WTC11 (cell line): ENCODE results near the gene CTAG1A. TPM values are rescaled to one million over a fixed set of nuclear protein-coding genes. Genes with fewer than 3 reads are reported as not detected.

ENCODE experiments used
- ATAC-seq: fragments of 200-7000 bp; cut with Tn5 transposase; 2 replicates; pipeline ENCODE4 v1.10.0; 2021; ENCODE audit warnings: mild to moderate bottlenecking, moderate library complexity
- CTCF ChIA-PET: fragments of 300-600 bp; sonication (Branson Sonifier 250); formaldehyde crosslinking; loops from one replicate; lab custom pipeline; 2021; ENCODE audit warnings: antibody characterized with exemption; lab: Charles Lee
- POLR2A ChIA-PET: fragments of 350-600 bp; sonication (Branson Sonifier 250); formaldehyde crosslinking; loops from one replicate; lab custom pipeline; 2021; ENCODE audit warnings: antibody characterized with exemption; lab: Charles Lee
- DNase-seq: peaks from one replicate; pipeline ENCODE4 v3.0.0; 2021; ENCODE audit warnings: low spot score
- H3K27ac Mint-ChIP-seq: 2 replicates; pipeline ENCODE4 v1.8.0; 2021; ENCODE audit warnings: mixed read lengths
- H3K27me3 Mint-ChIP-seq: 2 replicates; pipeline ENCODE4 v1.8.0; 2021; ENCODE audit warnings: low read depth, mild to moderate bottlenecking, moderate library complexity, mixed read lengths
- H3K36me3 Mint-ChIP-seq: 2 replicates; pipeline ENCODE4 v1.8.0; 2021; ENCODE audit warnings: mixed read lengths
- H3K4me1 Mint-ChIP-seq: 2 replicates; pipeline ENCODE4 v1.8.0; 2022; ENCODE audit warnings: mixed read lengths
- H3K4me3 Mint-ChIP-seq: 2 replicates; pipeline ENCODE4 v1.8.0; 2021; ENCODE audit warnings: mild to moderate bottlenecking, moderate library complexity, mixed read lengths
- H3K9me3 Mint-ChIP-seq: 2 replicates; pipeline ENCODE4 v1.8.0; 2021; ENCODE audit warnings: mixed read lengths
- ARID4B ChIP-seq: sonication (generic); formaldehyde crosslinking; IDR thresholded peaks from 2 replicates; pipeline ENCODE4 v1.8.0; 2023; ENCODE audit warnings: missing genetic modification reagents, mild to moderate bottlenecking, borderline replicate concordance
- ATF3 ChIP-seq: sonication (generic); formaldehyde crosslinking; conservative IDR thresholded peaks from 2 replicates; pipeline ENCODE4 v1.8.1; 2022; ENCODE audit warnings: mild to moderate bottlenecking, missing genetic modification reagents
- ATF6 ChIP-seq: sonication (generic); formaldehyde crosslinking; IDR thresholded peaks from 2 replicates; pipeline ENCODE4 v1.8.1; 2023; ENCODE audit warnings: mild to moderate bottlenecking, missing genetic modification reagents
- EMX1 ChIP-seq: fragments of 250-450 bp; sonication (Bioruptor Pico); IDR thresholded peaks from 2 replicates; pipeline ENCODE4 v1.8.0; 2021; ENCODE audit warnings: mild to moderate bottlenecking
- FOXK1 ChIP-seq: sonication (generic); formaldehyde crosslinking; IDR thresholded peaks from 2 replicates; pipeline ENCODE4 v1.8.0; 2022; ENCODE audit warnings: mild to moderate bottlenecking, moderate library complexity, missing genetic modification reagents
- GTF2I ChIP-seq: fragments of 250-450 bp; sonication (Bioruptor Pico); conservative IDR thresholded peaks from 2 replicates; pipeline ENCODE4 v1.4.0; 2021; ENCODE audit warnings: mild to moderate bottlenecking
- HMGA2 ChIP-seq: fragments of 250-450 bp; sonication (Bioruptor Pico); IDR thresholded peaks from 2 replicates; pipeline ENCODE4 v1.4.0; 2021; ENCODE audit warnings: mild to moderate bottlenecking, moderate library complexity
- JAZF1 ChIP-seq: fragments of 250-450 bp; sonication (Bioruptor Pico); IDR thresholded peaks from 2 replicates; pipeline ENCODE4 v1.9.0; 2021; ENCODE audit warnings: moderate library complexity, mild to moderate bottlenecking, inconsistent platforms
- MLX ChIP-seq: sonication (generic); formaldehyde crosslinking; IDR thresholded peaks from 2 replicates; pipeline ENCODE4 v1.8.1; 2023; ENCODE audit warnings: mild to moderate bottlenecking, missing genetic modification reagents, moderate library complexity
- MXD4 ChIP-seq: fragments of 250-450 bp; sonication (Bioruptor Pico); IDR thresholded peaks from 2 replicates; pipeline ENCODE4 v1.8.0; 2021; ENCODE audit warnings: mild to moderate bottlenecking, moderate library complexity, borderline replicate concordance
- NFATC4 ChIP-seq: fragments of 250-450 bp; sonication (Bioruptor Pico); IDR thresholded peaks from 2 replicates; pipeline ENCODE4 v1.9.0; 2021; ENCODE audit warnings: mild to moderate bottlenecking
- NR3C1 ChIP-seq: sonication (generic); formaldehyde crosslinking; conservative IDR thresholded peaks from 2 replicates; pipeline ENCODE4 v1.8.1; 2023; ENCODE audit warnings: low read depth, mild to moderate bottlenecking, missing genetic modification reagents
- OVOL2 ChIP-seq: fragments of 250-450 bp; sonication (Bioruptor Pico); IDR thresholded peaks from 2 replicates; pipeline ENCODE4 v1.9.0; 2021; ENCODE audit warnings: mild to moderate bottlenecking, borderline replicate concordance
- RELA ChIP-seq: sonication (generic); formaldehyde crosslinking; IDR thresholded peaks from 2 replicates; pipeline ENCODE4 v1.8.1; 2022; ENCODE audit warnings: missing genetic modification reagents, mild to moderate bottlenecking, borderline replicate concordance
- SMAD3 ChIP-seq: sonication (generic); formaldehyde crosslinking; IDR thresholded peaks from 2 replicates; pipeline ENCODE4 v1.8.0; 2022; ENCODE audit warnings: missing genetic modification reagents, mild to moderate bottlenecking, borderline replicate concordance
- TCF7 ChIP-seq: sonication (generic); formaldehyde crosslinking; IDR thresholded peaks from 2 replicates; pipeline ENCODE4 v1.8.0; 2022; ENCODE audit warnings: mild to moderate bottlenecking, low read depth, missing genetic modification reagents, moderate library complexity
- ZBTB21 ChIP-seq: sonication (generic); formaldehyde crosslinking; IDR thresholded peaks from 2 replicates; pipeline ENCODE4 v1.8.1; 2023; ENCODE audit warnings: mild to moderate bottlenecking, missing genetic modification reagents, borderline replicate concordance
- ZBTB43 ChIP-seq: sonication (generic); formaldehyde crosslinking; IDR thresholded peaks from 2 replicates; pipeline ENCODE4 v1.8.1; 2023; ENCODE audit warnings: mild to moderate bottlenecking, missing genetic modification reagents
- ZMAT4 ChIP-seq: fragments of 250-450 bp; sonication (Bioruptor Pico); IDR thresholded peaks from 2 replicates; pipeline ENCODE4 v1.9.0; 2021; ENCODE audit warnings: mild to moderate bottlenecking
- ZNF138 ChIP-seq: sonication (generic); formaldehyde crosslinking; conservative IDR thresholded peaks from 2 replicates; pipeline ENCODE4 v1.8.1; 2022; ENCODE audit warnings: mild to moderate bottlenecking, moderate library complexity, missing genetic modification reagents
- ZNF263 ChIP-seq: sonication (generic); formaldehyde crosslinking; IDR thresholded peaks from 2 replicates; pipeline ENCODE4 v1.8.1; 2022; ENCODE audit warnings: low read depth, mild to moderate bottlenecking, moderate library complexity, missing genetic modification reagents
- total RNA-seq: library from RNA; stranded (reverse); gene quantifications from 3 replicates; pipeline ENCODE4 v1.2.3, GENCODE V29; 2021

CTAG1A gene
- total RNA-seq, 1 experiment from 2014 or later = not detected

- Mint-ChIP-seq H3K36me3 (peaks cover 8% of the 10 kb centered on the region), H3K27ac (no peak overlapping the region), H3K9me3 (peaks cover 9% of the 10 kb centered on the region), H3K4me1 (peaks cover 6% of the 10 kb centered on the region), H3K27me3 (peaks cover 1% of the 10 kb centered on the region), H3K4me3 (no peak overlapping the region)
- ChIA-PET POLR2A (no interaction called here), CTCF (no interaction called here)
- no peak for TF ChIP-seq SMAD3 (CRISPR knock-in tag)
- no peak for TF ChIP-seq MXD4 (CRISPR knock-in tag)
- no peak for TF ChIP-seq GTF2I (CRISPR knock-in tag)
- TF ChIP-seq ATF3 (CRISPR knock-in tag) = no peak
- no peak for TF ChIP-seq ZNF138 (CRISPR knock-in tag)
- TF ChIP-seq NR3C1 = no peak
- DNase-seq (no peak), ATAC-seq (no peak)
These were observed 17.3 kb downstream of the CTAG1A start for GRCh38 chrX:154602226-154602625.

GRCh38 chrX:154602766-154603437, 18.0 kb downstream of the CTAG1A start:
- peaks cover 2% of the 10 kb centered on the region for H3K9me3 Mint-ChIP-seq
- no peak overlapping the region for H3K27ac Mint-ChIP-seq
- H3K27me3 Mint-ChIP-seq = no peaks in the 10 kb centered on the region; the same call in 1 of the 2 replicates
- no peak overlapping the region for H3K4me3 Mint-ChIP-seq
- DNase-seq = no peak
- H3K36me3 Mint-ChIP-seq = peaks cover under 1% of the 10 kb centered on the region
- H3K4me1 Mint-ChIP-seq = peaks cover 10% of the 10 kb centered on the region
- CTCF ChIA-PET = no interaction called here
- POLR2A ChIA-PET = no interaction called here
- ATAC-seq = no peak
- TF ChIP-seq NR3C1 (no peak), ARID4B (CRISPR knock-in tag) (no peak), EMX1 (CRISPR knock-in tag) (no peak), ZBTB43 (CRISPR knock-in tag) (no peak), TCF7 (CRISPR knock-in tag) (no peak), MLX (CRISPR knock-in tag) (no peak), FOXK1 (CRISPR knock-in tag) (no peak), RELA (CRISPR knock-in tag) (no peak), ZMAT4 (CRISPR knock-in tag) (no peak), HMGA2 (CRISPR knock-in tag) (no peak), ATF6 (CRISPR knock-in tag) (no peak), ATF3 (CRISPR knock-in tag) (no peak), ZBTB21 (CRISPR knock-in tag) (no peak), ZNF263 (CRISPR knock-in tag) (no peak), OVOL2 (no peak), NFATC4 (no peak), JAZF1 (CRISPR knock-in tag) (no peak)
